HL-60 (cell line): ENCODE data around the gene ARSD.

Experiments
- DNase-seq, 2 experiments: peaks; one replicate each; pipeline ENCODE4 v3.0.0-alpha.2; 2010 to 2020; ENCODE audit warnings: low read depth in 1 of 2, low spot score in 1 of 2
- H3K27ac ChIP-seq: fragments of 250-450 bp; sonication (Bioruptor Pico); replicated peaks from 2 replicates; pipeline ENCODE4 v1.5.1; 2020; ENCODE audit warnings: mild to moderate bottlenecking, moderate library complexity
- H3K27me3 ChIP-seq: fragments of 250-450 bp; sonication (Bioruptor Pico); 2 replicates; pipeline ENCODE4 v1.5.1; 2021; ENCODE audit warnings: mild to moderate bottlenecking, moderate library complexity; ENCODE audit not compliant: insufficient read depth, poor library complexity, severe bottlenecking
- H3K4me3 ChIP-seq: replicated peaks from 2 replicates; pipeline ENCODE4 v1.5.1; 2011; ENCODE audit warnings: mild to moderate bottlenecking, control low read depth, low read length; ENCODE audit not compliant: insufficient read depth
- GABPA ChIP-seq: IDR thresholded peaks from 2 replicates; pipeline ENCODE4 v1.6.1; 2012; ENCODE audit warnings: low read depth
- POLR2AphosphoS5 ChIP-seq: IDR thresholded peaks from 2 replicates; pipeline ENCODE4 v1.6.1; 2012; ENCODE audit warnings: low read depth
- SPI1 ChIP-seq: IDR thresholded peaks from 2 replicates; pipeline ENCODE4 v1.6.1; 2012; ENCODE audit warnings: low read depth, mild to moderate bottlenecking, borderline replicate concordance
- TF ChIP-seq, protein P1 (sequence below): IDR thresholded peaks from 2 replicates; pipeline ENCODE4 v1.6.1; 2012; ENCODE audit warnings: low read depth; ENCODE audit not compliant: insufficient replicate concordance
- TF ChIP-seq, protein P2 (sequence below): IDR thresholded peaks from one replicate; pipeline ENCODE4 v1.5.1; 2011; ENCODE audit warnings: low read length, control low read depth, inconsistent platforms; ENCODE audit not compliant: insufficient read depth

The ARSD gene

DNA sequence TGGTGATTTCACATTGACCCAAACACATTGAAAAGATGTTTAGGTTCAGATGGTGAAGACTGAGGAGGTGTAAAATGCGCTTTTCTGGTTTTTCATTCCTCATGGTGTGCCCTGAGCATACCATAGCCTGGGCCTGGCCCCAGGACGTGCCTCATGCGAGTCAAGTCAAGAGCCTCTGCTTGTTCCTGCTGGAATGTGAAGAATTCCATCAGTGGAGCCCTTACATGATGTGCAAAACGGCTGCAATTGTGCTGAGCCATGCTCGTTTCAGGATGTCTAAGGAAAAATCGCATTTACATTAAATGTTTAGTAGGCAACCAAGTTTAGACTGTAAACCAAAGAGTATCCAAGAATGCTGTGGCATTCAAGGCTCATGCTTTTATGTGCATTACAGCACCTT lies 65.5 kb downstream of the ARSD start:
- Histone ChIP-seq H3K27me3 (no peaks in the 10 kb centered on the region), H3K27ac (no peak overlapping the region), H3K4me3 (no peak overlapping the region)
- no peak for DNase-seq
- TF ChIP-seq POLR2AphosphoS5, result no peak
- TF ChIP-seq, protein P1, sequence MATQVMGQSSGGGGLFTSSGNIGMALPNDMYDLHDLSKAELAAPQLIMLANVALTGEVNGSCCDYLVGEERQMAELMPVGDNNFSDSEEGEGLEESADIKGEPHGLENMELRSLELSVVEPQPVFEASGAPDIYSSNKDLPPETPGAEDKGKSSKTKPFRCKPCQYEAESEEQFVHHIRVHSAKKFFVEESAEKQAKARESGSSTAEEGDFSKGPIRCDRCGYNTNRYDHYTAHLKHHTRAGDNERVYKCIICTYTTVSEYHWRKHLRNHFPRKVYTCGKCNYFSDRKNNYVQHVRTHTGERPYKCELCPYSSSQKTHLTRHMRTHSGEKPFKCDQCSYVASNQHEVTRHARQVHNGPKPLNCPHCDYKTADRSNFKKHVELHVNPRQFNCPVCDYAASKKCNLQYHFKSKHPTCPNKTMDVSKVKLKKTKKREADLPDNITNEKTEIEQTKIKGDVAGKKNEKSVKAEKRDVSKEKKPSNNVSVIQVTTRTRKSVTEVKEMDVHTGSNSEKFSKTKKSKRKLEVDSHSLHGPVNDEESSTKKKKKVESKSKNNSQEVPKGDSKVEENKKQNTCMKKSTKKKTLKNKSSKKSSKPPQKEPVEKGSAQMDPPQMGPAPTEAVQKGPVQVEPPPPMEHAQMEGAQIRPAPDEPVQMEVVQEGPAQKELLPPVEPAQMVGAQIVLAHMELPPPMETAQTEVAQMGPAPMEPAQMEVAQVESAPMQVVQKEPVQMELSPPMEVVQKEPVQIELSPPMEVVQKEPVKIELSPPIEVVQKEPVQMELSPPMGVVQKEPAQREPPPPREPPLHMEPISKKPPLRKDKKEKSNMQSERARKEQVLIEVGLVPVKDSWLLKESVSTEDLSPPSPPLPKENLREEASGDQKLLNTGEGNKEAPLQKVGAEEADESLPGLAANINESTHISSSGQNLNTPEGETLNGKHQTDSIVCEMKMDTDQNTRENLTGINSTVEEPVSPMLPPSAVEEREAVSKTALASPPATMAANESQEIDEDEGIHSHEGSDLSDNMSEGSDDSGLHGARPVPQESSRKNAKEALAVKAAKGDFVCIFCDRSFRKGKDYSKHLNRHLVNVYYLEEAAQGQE, result no peak
- TF ChIP-seq, protein P2, sequence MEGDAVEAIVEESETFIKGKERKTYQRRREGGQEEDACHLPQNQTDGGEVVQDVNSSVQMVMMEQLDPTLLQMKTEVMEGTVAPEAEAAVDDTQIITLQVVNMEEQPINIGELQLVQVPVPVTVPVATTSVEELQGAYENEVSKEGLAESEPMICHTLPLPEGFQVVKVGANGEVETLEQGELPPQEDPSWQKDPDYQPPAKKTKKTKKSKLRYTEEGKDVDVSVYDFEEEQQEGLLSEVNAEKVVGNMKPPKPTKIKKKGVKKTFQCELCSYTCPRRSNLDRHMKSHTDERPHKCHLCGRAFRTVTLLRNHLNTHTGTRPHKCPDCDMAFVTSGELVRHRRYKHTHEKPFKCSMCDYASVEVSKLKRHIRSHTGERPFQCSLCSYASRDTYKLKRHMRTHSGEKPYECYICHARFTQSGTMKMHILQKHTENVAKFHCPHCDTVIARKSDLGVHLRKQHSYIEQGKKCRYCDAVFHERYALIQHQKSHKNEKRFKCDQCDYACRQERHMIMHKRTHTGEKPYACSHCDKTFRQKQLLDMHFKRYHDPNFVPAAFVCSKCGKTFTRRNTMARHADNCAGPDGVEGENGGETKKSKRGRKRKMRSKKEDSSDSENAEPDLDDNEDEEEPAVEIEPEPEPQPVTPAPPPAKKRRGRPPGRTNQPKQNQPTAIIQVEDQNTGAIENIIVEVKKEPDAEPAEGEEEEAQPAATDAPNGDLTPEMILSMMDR, result no peak
- no peak for TF ChIP-seq SPI1
- TF ChIP-seq GABPA, result no peak

DNA sequence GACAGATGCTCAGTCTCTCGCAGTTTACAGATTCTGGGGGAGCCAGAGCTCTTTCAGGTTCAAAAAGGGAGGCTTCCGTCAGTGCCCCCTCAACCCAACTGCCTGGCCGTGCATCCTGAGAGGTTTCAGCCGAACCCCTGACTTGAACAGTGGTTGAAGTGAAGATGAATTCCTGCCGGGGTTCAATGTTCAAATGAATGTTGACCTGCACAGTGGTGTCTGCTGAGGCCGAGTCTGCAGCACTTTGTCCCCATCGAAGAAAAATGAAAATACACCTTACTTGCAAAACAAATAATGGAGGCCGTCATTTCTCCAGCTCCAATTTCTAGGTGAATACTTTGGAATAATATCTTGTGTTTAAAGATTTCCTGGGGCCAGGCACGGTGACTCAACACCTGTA lies 66.7 kb downstream of the ARSD start:
- Histone ChIP-seq H3K27me3 (no peaks in the 10 kb centered on the region), H3K27ac (no peak overlapping the region), H3K4me3 (no peak overlapping the region)
- no peak for DNase-seq
- TF ChIP-seq, protein P2, result no peak
- TF ChIP-seq GABPA (no peak), POLR2AphosphoS5 (no peak), SPI1 (no peak)
- TF ChIP-seq, protein P1, result no peak

DNA sequence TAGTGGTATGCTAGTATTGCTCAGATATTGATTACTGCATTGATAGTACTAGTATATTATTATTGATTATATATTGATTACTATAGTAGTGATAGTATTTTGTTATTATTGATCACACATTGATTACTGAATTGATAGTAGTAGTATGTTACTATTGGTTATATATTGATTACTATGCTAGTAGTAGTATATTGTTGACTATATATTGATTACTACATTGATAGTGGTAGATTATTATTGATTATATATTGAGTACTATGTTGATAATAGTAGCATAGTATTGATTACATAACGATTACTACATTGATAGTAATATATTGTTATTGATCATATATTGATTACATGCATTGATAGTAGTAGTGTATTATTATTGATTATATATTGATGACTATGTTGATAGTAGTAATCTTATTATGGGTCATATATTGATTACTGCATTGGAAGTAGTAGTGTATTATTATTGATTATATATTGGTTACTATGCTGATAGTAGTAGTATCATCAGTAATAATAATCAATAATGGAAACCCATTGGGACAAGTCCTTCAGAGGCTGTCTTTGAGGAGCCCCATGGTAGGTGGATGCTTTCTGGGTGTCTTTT lies 69.8 kb downstream of the ARSD start:
- Histone ChIP-seq H3K27ac (no peak overlapping the region), H3K27me3 (no peaks in the 10 kb centered on the region), H3K4me3 (no peak overlapping the region)
- TF ChIP-seq, protein P2, result no peak
- TF ChIP-seq GABPA (no peak), POLR2AphosphoS5 (no peak), SPI1 (no peak)
- TF ChIP-seq, protein P1, result no peak
- no peak for DNase-seq
